ENCODE results near the gene LMNB1.
"Not testable (repeated sequence)": the region's sequence is repeated elsewhere in the genome, so short reads cannot be mapped to it uniquely, and the experiment has no call there.

The LMNB1 gene

GRCh38 chr5:126826619-126827215 lies 49.8 kb downstream of the LMNB1 start:
- no peak for DNase-seq (ENCODE audit: low read depth in 2 of 2)

GRCh38 chr5:126829098-126829497 lies 52.2 kb downstream of the LMNB1 start:
- no peak for DNase-seq (ENCODE audit: low read depth in 2 of 2)

- no peak for DNase-seq (ENCODE audit: low read depth in 2 of 2)
These were observed 53.1 kb downstream of the LMNB1 start for GRCh38 chr5:126830061-126830460.

GRCh38 chr5:126831156-126831555 lies 54.2 kb downstream of the LMNB1 start:
- no peak for DNase-seq (ENCODE audit: low read depth in 2 of 2)

GRCh38 chr5:126836778-126837177 lies 59.8 kb downstream of the LMNB1 start:
- no peak for DNase-seq (ENCODE audit: low read depth in 2 of 2)

- DNase-seq (ENCODE audit: low read depth in 2 of 2) = no peak
These were observed 60.3 kb downstream of the LMNB1 start for GRCh38 chr5:126837242-126837641.

- DNase-seq (ENCODE audit: low read depth in 2 of 2) = no peak
These were observed 61.1 kb downstream of the LMNB1 start for GRCh38 chr5:126837906-126838539.

GRCh38 chr5:126839407-126839806 lies 62.5 kb downstream of the LMNB1 start:
- not testable (repeated sequence) for DNase-seq (ENCODE audit: low read depth in 2 of 2)

GRCh38 chr5:126843375-126843774 lies 66.4 kb downstream of the LMNB1 start:
- not testable (repeated sequence) for DNase-seq (ENCODE audit: low read depth in 2 of 2)

GRCh38 chr5:126845470-126846070 lies 68.6 kb downstream of the LMNB1 start:
- DNase-seq (ENCODE audit: low read depth in 2 of 2) = peak in 1 of 2 donors; percentile 45

- no peak for DNase-seq (ENCODE audit: low read depth in 2 of 2)
These were observed 69.4 kb downstream of the LMNB1 start for GRCh38 chr5:126846344-126846743.

- no peak for DNase-seq (ENCODE audit: low read depth in 2 of 2)
These were observed 70.0 kb downstream of the LMNB1 start for GRCh38 chr5:126846744-126847455.

GRCh38 chr5:126847456-126847820 lies 70.5 kb downstream of the LMNB1 start:
- DNase-seq (ENCODE audit: low read depth in 2 of 2) = no peak

- no peak for DNase-seq (ENCODE audit: low read depth in 2 of 2)
These were observed 70.9 kb downstream of the LMNB1 start for GRCh38 chr5:126847826-126848251.

GRCh38 chr5:126848253-126848652 lies 71.3 kb downstream of the LMNB1 start:
- DNase-seq (ENCODE audit: low read depth in 2 of 2) = no peak

GRCh38 chr5:126849101-126849678 lies 72.3 kb downstream of the LMNB1 start:
- no peak for DNase-seq (ENCODE audit: low read depth in 2 of 2)

GRCh38 chr5:126851501-126852011 lies 74.6 kb downstream of the LMNB1 start:
- no peak for DNase-seq (ENCODE audit: low read depth in 2 of 2)

- DNase-seq (ENCODE audit: low read depth in 2 of 2) = no peak
These were observed 75.2 kb downstream of the LMNB1 start for GRCh38 chr5:126852091-126852571.

GRCh38 chr5:126852841-126853271 lies 75.9 kb downstream of the LMNB1 start:
- no peak for DNase-seq (ENCODE audit: low read depth in 2 of 2)

GRCh38 chr5:126853541-126854307 lies 76.8 kb downstream of the LMNB1 start:
- not testable (repeated sequence) for DNase-seq (ENCODE audit: low read depth in 2 of 2)

GRCh38 chr5:126854526-126855110 lies 77.7 kb downstream of the LMNB1 start:
- DNase-seq (ENCODE audit: low read depth in 2 of 2) = no peak
